ENCODE measurements around the gene INTS1.

The INTS1 gene

GRCh38 chr7:1431634-1432380 lies 72.4 kb downstream of the INTS1 start:
- TF ChIP-seq, protein P1, sequence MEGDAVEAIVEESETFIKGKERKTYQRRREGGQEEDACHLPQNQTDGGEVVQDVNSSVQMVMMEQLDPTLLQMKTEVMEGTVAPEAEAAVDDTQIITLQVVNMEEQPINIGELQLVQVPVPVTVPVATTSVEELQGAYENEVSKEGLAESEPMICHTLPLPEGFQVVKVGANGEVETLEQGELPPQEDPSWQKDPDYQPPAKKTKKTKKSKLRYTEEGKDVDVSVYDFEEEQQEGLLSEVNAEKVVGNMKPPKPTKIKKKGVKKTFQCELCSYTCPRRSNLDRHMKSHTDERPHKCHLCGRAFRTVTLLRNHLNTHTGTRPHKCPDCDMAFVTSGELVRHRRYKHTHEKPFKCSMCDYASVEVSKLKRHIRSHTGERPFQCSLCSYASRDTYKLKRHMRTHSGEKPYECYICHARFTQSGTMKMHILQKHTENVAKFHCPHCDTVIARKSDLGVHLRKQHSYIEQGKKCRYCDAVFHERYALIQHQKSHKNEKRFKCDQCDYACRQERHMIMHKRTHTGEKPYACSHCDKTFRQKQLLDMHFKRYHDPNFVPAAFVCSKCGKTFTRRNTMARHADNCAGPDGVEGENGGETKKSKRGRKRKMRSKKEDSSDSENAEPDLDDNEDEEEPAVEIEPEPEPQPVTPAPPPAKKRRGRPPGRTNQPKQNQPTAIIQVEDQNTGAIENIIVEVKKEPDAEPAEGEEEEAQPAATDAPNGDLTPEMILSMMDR (IDR thresholded peaks at IDR 0.05; ENCODE audit: insufficient read depth, missing control alignments), result no peak
- no peak for FAIRE-seq
- DNase-seq (ENCODE audit: insufficient read length, low spot score), result no peak

GRCh38 chr7:1431226-1431625 lies 73.0 kb downstream of the INTS1 start:
- DNase-seq (ENCODE audit: insufficient read length, low spot score), result no peak

GRCh38 chr7:1430056-1430845 lies 73.9 kb downstream of the INTS1 start:
- no peak for FAIRE-seq

More at GRCh38 chr7:1431226-1431625, 73.0 kb downstream of the INTS1 start:
- no peak for FAIRE-seq
- TF ChIP-seq, protein P1 (IDR thresholded peaks at IDR 0.05; ENCODE audit: insufficient read depth, missing control alignments), result no peak

GRCh38 chr7:1428941-1429501 lies 75.2 kb downstream of the INTS1 start:
- FAIRE-seq (no peak), DNase-seq (ENCODE audit: insufficient read length, low spot score) (no peak)

More at GRCh38 chr7:1430056-1430845, 73.9 kb downstream of the INTS1 start:
- no peak for DNase-seq (ENCODE audit: insufficient read length, low spot score)
- TF ChIP-seq, protein P1 (IDR thresholded peaks at IDR 0.05; ENCODE audit: insufficient read depth, missing control alignments), result no peak

DNA sequence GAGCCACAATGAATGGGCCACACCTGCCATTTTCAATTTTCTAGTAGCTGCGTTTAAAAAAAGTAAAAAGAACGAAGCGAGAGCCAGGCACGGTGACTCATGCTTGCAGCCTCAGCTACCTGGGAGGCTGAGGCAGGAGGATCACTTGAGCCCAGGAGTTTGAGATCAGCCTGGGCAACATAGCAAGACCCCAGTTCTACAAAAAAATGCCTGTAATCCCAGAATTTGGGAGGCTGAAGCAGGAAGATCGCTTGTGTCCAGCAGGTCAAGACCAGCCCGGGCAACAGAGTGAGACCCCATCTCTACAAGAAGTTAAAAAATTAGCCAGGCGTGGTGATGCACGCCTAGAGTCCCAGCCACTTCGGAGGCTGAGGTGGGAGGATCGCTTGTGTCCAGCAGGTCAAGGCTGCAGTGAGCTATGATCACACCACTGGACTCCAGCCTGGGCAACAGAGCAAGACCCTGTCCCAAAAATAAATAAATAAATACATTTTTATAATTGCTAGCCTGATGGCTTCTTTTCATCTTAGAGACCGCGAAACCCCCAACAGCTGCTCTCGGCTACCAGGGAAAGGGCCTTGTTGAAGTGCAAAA lies 77.0 kb downstream of the INTS1 start:
- DNase-seq (ENCODE audit: insufficient read length, low spot score) (no peak), FAIRE-seq (no peak)
- TF ChIP-seq, protein P1 (IDR thresholded peaks at IDR 0.05; ENCODE audit: insufficient read depth, missing control alignments), result no peak

More at GRCh38 chr7:1428941-1429501, 75.2 kb downstream of the INTS1 start:
- TF ChIP-seq, protein P1 (IDR thresholded peaks at IDR 0.05; ENCODE audit: insufficient read depth, missing control alignments), result no peak

GRCh38 chr7:1426474-1426873 lies 77.7 kb downstream of the INTS1 start:
- no peak for DNase-seq (ENCODE audit: insufficient read length, low spot score)

More at GRCh38 chr7:1426474-1426873, 77.7 kb downstream of the INTS1 start:
- TF ChIP-seq, protein P1 (IDR thresholded peaks at IDR 0.05; ENCODE audit: insufficient read depth, missing control alignments), result no peak
- FAIRE-seq, result no peak

Measured in D721Med (cell line).